Esophagus squamous epithelium (tissue), 4 donors: ENCODE results near the gene PAK6.
A peak's percentile ranks its signal among the peaks of the same experiment; 100 is the strongest.

Experiments used
- CTCF ChIP-seq, 6 experiments: fragments of 450-650 bp in 4 of 6; fragments of 200-600 bp in 2 of 6; sonication (generic) in 2 of 6; IDR thresholded peaks; one replicate each; pipeline ENCODE4 v1.5.1; 2016 to 2019; ENCODE audit warnings: antibody characterized with exemption in 6 of 6, mild to moderate bottlenecking in 4 of 6, moderate library complexity in 4 of 6
- POLR2A ChIP-seq, 4 donors: fragments of 450-650 bp; IDR thresholded peaks; one replicate each; pipeline ENCODE4 v1.6.1; 2017; ENCODE audit warnings: antibody characterized with exemption in 4 of 4, mild to moderate bottlenecking in 4 of 4, moderate library complexity in 3 of 4

- TF ChIP-seq CTCF (IDR thresholded peaks at IDR 0.05) (peak in 1 of 6 experiments; percentile 31), POLR2A (IDR thresholded peaks at IDR 0.05) (peak in 1 of 4 donors; percentile 31)
These were observed 1.1 kb downstream of the PAK6 start for GRCh38 chr15:40239693-40240618.
